HEK293 (cell line): ENCODE data around the gene MYH16.
A peak's percentile ranks its signal among the peaks of the same experiment; 100 is the strongest.

Experiments
- CTCF ChIA-PET: fragments of 350-600 bp; formaldehyde crosslinking; extraction: SDS; loops from one replicate; lab custom pipeline; 2021; ENCODE audit warnings: antibody characterized with exemption; lab: Yijun Ruan, JAX
- POLR2A ChIA-PET: fragments of 300-600 bp; formaldehyde crosslinking; extraction: SDS; loops from one replicate; lab custom pipeline; 2020; ENCODE audit warnings: antibody characterized with exemption, inconsistent platforms; lab: Yijun Ruan, JAX
- H3K27ac ChIP-seq: fragments of 200-500 bp; sonication (Bioruptor generic); 2 replicates; pipeline ENCODE4 v1.5.1; 2014; ENCODE audit warnings: low read depth, low read length, control low read depth, inconsistent platforms; ENCODE audit errors: extremely low read depth
- H3K36me3 ChIP-seq, 2 experiments: fragments of 200-500 bp in 1 of 2; sonication (Bioruptor generic) in 1 of 2; 1 replicate in 1 of 2; 2 replicates in 1 of 2; pipeline ENCODE4 v1.5.1; 2014 to 2017; ENCODE audit warnings: inconsistent platforms in 2 of 2, low read length in 2 of 2; ENCODE audit not compliant: control insufficient read depth in 2 of 2, insufficient read depth in 1 of 2
- H3K4me1 ChIP-seq: fragments of 200-500 bp; sonication (Bioruptor generic); 2 replicates; pipeline ENCODE4 v1.5.1; 2014; ENCODE audit warnings: mild to moderate bottlenecking, low read length, inconsistent platforms; ENCODE audit not compliant: control insufficient read depth, insufficient read depth
- H3K4me3 ChIP-seq: 2 replicates; pipeline ENCODE4 v1.5.1; 2011; ENCODE audit warnings: low read depth, mild to moderate bottlenecking, control low read depth, low read length, moderate library complexity
- H3K9me3 ChIP-seq: fragments of 200-500 bp; sonication (Bioruptor generic); 2 replicates; pipeline ENCODE4 v1.5.1; 2014; ENCODE audit warnings: low read depth, low read length, inconsistent platforms; ENCODE audit not compliant: control insufficient read depth, insufficient read depth
- BCL11A ChIP-seq: fragments of 450-650 bp; formaldehyde crosslinking; IDR thresholded peaks from 2 replicates; pipeline ENCODE4 v1.5.1; 2016; ENCODE audit warnings: low read depth, missing biosample characterization, missing genetic modification characterization
- GLIS1 ChIP-seq: fragments of 450-650 bp; formaldehyde crosslinking; IDR thresholded peaks from 2 replicates; pipeline ENCODE4 v1.5.1; 2016; ENCODE audit warnings: missing biosample characterization, missing genetic modification characterization
- RBAK ChIP-seq: fragments of 450-650 bp; formaldehyde crosslinking; IDR thresholded peaks from 2 replicates; pipeline ENCODE4 v1.5.1; 2016; ENCODE audit warnings: missing biosample characterization, missing genetic modification characterization
- REPIN1 ChIP-seq: fragments of 450-650 bp; formaldehyde crosslinking; IDR thresholded peaks from 2 replicates; pipeline ENCODE4 v1.5.1; 2017; ENCODE audit warnings: missing biosample characterization, missing genetic modification characterization, low read depth
- SETDB1 ChIP-seq: IDR thresholded peaks from one replicate; pipeline ENCODE4 v1.6.1; 2017; ENCODE audit warnings: mild to moderate bottlenecking, low read length, moderate library complexity, mixed read lengths; ENCODE audit not compliant: insufficient read length
- ZBTB20 ChIP-seq: fragments of 450-650 bp; formaldehyde crosslinking; IDR thresholded peaks from 2 replicates; pipeline ENCODE4 v1.5.1; 2016; ENCODE audit warnings: missing biosample characterization, missing genetic modification characterization
- ZFP3 ChIP-seq: fragments of 450-650 bp; formaldehyde crosslinking; IDR thresholded peaks from 2 replicates; pipeline ENCODE4 v1.5.1; 2016; ENCODE audit warnings: low read depth, missing biosample characterization, missing genetic modification characterization
- ZFP69B ChIP-seq: fragments of 450-650 bp; formaldehyde crosslinking; IDR thresholded peaks from 2 replicates; pipeline ENCODE4 v1.5.1; 2016; ENCODE audit warnings: missing biosample characterization, missing genetic modification characterization
- ZNF248 ChIP-seq: fragments of 450-650 bp; formaldehyde crosslinking; IDR thresholded peaks from 2 replicates; pipeline ENCODE4 v1.5.1; 2017; ENCODE audit warnings: missing biosample characterization, missing genetic modification characterization
- ZNF311 ChIP-seq: fragments of 450-650 bp; formaldehyde crosslinking; IDR thresholded peaks from 2 replicates; pipeline ENCODE4 v1.5.1; 2017; ENCODE audit warnings: missing biosample characterization, missing genetic modification characterization, borderline replicate concordance
- ZNF544 ChIP-seq: fragments of 450-650 bp; formaldehyde crosslinking; IDR thresholded peaks from 2 replicates; pipeline ENCODE4 v1.5.0; 2017; ENCODE audit warnings: missing biosample characterization, missing genetic modification characterization
- ZNF560 ChIP-seq: fragments of 450-650 bp; formaldehyde crosslinking; IDR thresholded peaks from 2 replicates; pipeline ENCODE4 v1.5.1; 2017; ENCODE audit warnings: missing biosample characterization, missing genetic modification characterization, borderline replicate concordance
- ZNF629 ChIP-seq: fragments of 450-650 bp; formaldehyde crosslinking; IDR thresholded peaks from 2 replicates; pipeline ENCODE4 v1.5.1; 2017; ENCODE audit warnings: missing biosample characterization, missing genetic modification characterization
- TF ChIP-seq, protein P1 (sequence below): fragments of 450-650 bp; formaldehyde crosslinking; IDR thresholded peaks from 2 replicates; pipeline ENCODE4 v1.5.1; 2016; ENCODE audit warnings: missing biosample characterization, missing genetic modification characterization
- TF ChIP-seq, protein P2 (sequence below): fragments of 450-650 bp; formaldehyde crosslinking; conservative IDR thresholded peaks from 2 replicates; pipeline ENCODE4 v1.5.1; 2016; ENCODE audit warnings: low read depth, missing biosample characterization, missing genetic modification characterization
- TF ChIP-seq, protein P3 (sequence below): fragments of 450-650 bp; formaldehyde crosslinking; IDR thresholded peaks from 2 replicates; pipeline ENCODE4 v1.5.1; 2016; ENCODE audit warnings: missing biosample characterization, missing genetic modification characterization

The MYH16 gene

DNA sequence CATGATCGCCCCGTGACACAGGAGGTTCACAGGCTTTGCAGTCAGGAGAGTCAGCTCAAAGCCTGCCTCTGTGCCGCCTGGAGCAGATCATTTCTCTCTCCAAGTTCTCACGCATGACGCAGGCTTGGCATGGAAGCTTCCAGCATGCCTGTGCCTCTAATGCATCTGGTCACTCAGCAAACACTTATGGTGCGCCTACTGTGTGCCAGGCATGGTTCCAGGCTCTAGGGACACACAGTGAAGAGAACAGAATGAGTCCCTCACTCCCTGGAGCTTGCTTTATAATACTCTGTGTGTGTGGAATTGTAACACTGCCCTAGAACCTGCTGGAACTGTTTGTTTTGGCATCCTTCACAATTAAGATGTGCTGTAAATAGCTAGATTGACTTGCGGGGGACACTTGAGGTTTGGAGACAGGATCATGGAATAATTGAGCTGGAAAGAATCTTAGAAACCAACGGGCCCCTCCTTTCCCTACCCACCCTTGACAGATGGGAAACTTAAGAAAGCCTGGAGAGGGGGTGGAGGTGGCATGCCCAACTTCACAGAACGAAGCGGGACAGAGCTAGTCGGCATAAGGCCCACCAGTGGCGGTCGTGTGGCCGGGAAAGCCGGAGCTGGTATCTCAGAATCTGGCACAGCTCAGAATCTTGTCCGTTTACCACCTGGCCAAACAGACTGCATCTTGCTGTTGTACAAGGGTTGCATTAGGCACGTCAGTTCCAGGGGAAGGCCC, 4.6 kb upstream of the MYH16 start:
- no peak overlapping the region for H3K27ac ChIP-seq
- no peaks in the 10 kb centered on the region for H3K9me3 ChIP-seq
- no peak overlapping the region for H3K4me3 ChIP-seq
- H3K4me1 ChIP-seq, result no peaks in the 10 kb centered on the region
- no peak for TF ChIP-seq ZFP3
- TF ChIP-seq GLIS1 (tag by site-specific recombination), result 0 out of 2 replicates have a peak, but pooled peaks have one; percentile 7
- TF ChIP-seq ZNF544 (tag by site-specific recombination), result no peak
- no peak for TF ChIP-seq ZBTB20 (tag by site-specific recombination)
- no peak for TF ChIP-seq ZNF629 (tag by site-specific recombination)
- no peak for TF ChIP-seq ZNF311 (tag by site-specific recombination)
- CTCF ChIA-PET, result no interaction called here
- POLR2A ChIA-PET, result interaction anchor here (0.5 kb wide), 1 partner anchor 43 kb away, joined by 5 read pairs; no protein-coding TSS in a partner anchor
- no peaks in the 10 kb centered on the region for H3K36me3 ChIP-seq

DNA sequence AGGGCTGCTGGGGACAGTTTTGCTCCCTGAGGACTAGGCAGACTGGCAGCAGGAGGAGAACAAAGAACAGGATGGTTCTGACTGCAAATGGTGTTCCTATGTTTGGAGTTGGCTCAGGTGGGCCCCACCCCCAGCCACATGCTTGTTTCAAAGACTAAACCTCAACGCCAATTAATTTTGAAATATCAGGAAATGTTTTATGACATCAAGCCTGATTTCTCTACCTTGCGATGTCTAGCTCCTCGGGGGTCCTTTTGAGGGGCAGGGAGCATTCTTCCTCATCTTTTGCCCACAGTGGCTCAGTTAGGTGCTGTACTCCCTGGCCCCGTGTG, 4.1 kb upstream of the MYH16 start:
- POLR2A ChIA-PET, result interaction anchor here (0.5 kb wide), 1 partner anchor 43 kb away, joined by 5 read pairs; no protein-coding TSS in a partner anchor
- Histone ChIP-seq H3K36me3 (no peaks in the 10 kb centered on the region), H3K4me1 (no peaks in the 10 kb centered on the region), H3K9me3 (no peaks in the 10 kb centered on the region), H3K27ac (no peak overlapping the region), H3K4me3 (no peak overlapping the region)
- TF ChIP-seq ZNF248 (tag by site-specific recombination), result no peak
- TF ChIP-seq, protein P1, sequence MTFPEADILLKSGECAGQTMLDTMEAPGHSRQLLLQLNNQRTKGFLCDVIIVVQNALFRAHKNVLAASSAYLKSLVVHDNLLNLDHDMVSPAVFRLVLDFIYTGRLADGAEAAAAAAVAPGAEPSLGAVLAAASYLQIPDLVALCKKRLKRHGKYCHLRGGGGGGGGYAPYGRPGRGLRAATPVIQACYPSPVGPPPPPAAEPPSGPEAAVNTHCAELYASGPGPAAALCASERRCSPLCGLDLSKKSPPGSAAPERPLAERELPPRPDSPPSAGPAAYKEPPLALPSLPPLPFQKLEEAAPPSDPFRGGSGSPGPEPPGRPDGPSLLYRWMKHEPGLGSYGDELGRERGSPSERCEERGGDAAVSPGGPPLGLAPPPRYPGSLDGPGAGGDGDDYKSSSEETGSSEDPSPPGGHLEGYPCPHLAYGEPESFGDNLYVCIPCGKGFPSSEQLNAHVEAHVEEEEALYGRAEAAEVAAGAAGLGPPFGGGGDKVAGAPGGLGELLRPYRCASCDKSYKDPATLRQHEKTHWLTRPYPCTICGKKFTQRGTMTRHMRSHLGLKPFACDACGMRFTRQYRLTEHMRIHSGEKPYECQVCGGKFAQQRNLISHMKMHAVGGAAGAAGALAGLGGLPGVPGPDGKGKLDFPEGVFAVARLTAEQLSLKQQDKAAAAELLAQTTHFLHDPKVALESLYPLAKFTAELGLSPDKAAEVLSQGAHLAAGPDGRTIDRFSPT (tag by site-specific recombination), result no peak
- TF ChIP-seq ZFP69B (tag by site-specific recombination), result peak; percentile 83
- TF ChIP-seq SETDB1, result no peak
- TF ChIP-seq REPIN1 (tag by site-specific recombination), result no peak
- no peak for TF ChIP-seq RBAK (tag by site-specific recombination)
- TF ChIP-seq, protein P2, sequence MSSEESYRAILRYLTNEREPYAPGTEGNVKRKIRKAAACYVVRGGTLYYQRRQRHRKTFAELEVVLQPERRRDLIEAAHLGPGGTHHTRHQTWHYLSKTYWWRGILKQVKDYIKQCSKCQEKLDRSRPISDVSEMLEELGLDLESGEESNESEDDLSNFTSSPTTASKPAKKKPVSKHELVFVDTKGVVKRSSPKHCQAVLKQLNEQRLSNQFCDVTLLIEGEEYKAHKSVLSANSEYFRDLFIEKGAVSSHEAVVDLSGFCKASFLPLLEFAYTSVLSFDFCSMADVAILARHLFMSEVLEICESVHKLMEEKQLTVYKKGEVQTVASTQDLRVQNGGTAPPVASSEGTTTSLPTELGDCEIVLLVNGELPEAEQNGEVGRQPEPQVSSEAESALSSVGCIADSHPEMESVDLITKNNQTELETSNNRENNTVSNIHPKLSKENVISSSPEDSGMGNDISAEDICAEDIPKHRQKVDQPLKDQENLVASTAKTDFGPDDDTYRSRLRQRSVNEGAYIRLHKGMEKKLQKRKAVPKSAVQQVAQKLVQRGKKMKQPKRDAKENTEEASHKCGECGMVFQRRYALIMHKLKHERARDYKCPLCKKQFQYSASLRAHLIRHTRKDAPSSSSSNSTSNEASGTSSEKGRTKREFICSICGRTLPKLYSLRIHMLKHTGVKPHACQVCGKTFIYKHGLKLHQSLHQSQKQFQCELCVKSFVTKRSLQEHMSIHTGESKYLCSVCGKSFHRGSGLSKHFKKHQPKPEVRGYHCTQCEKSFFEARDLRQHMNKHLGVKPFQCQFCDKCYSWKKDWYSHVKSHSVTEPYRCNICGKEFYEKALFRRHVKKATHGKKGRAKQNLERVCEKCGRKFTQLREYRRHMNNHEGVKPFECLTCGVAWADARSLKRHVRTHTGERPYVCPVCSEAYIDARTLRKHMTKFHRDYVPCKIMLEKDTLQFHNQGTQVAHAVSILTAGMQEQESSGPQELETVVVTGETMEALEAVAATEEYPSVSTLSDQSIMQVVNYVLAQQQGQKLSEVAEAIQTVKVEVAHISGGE (tag by site-specific recombination), result no peak
- TF ChIP-seq BCL11A (tag by site-specific recombination), result no peak
- no peak for TF ChIP-seq ZNF560 (tag by site-specific recombination)
- TF ChIP-seq, protein P3, sequence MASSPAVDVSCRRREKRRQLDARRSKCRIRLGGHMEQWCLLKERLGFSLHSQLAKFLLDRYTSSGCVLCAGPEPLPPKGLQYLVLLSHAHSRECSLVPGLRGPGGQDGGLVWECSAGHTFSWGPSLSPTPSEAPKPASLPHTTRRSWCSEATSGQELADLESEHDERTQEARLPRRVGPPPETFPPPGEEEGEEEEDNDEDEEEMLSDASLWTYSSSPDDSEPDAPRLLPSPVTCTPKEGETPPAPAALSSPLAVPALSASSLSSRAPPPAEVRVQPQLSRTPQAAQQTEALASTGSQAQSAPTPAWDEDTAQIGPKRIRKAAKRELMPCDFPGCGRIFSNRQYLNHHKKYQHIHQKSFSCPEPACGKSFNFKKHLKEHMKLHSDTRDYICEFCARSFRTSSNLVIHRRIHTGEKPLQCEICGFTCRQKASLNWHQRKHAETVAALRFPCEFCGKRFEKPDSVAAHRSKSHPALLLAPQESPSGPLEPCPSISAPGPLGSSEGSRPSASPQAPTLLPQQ (tag by site-specific recombination), result peak; percentile 91
- CTCF ChIA-PET, result no interaction called here
